Stimulated activated CD4-positive, alpha-beta T cell treated with anti-CD3 and anti-CD28 coated beads, TNF-alpha, amount 100 ng/mL, for 24 hours (primary cell): ENCODE data around the gene MCU.
"Not testable (repeated sequence)": the region's sequence is repeated elsewhere in the genome, so short reads cannot be mapped to it uniquely, and the experiment has no call there.

Source experiments
- DNase-seq, 3 experiments: peaks; one replicate each; pipeline ENCODE4 v3.0.0-alpha.2; 2020; ENCODE audit warnings: low read depth in 3 of 3

Gene MCU, protein sequence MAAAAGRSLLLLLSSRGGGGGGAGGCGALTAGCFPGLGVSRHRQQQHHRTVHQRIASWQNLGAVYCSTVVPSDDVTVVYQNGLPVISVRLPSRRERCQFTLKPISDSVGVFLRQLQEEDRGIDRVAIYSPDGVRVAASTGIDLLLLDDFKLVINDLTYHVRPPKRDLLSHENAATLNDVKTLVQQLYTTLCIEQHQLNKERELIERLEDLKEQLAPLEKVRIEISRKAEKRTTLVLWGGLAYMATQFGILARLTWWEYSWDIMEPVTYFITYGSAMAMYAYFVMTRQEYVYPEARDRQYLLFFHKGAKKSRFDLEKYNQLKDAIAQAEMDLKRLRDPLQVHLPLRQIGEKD

DNA sequence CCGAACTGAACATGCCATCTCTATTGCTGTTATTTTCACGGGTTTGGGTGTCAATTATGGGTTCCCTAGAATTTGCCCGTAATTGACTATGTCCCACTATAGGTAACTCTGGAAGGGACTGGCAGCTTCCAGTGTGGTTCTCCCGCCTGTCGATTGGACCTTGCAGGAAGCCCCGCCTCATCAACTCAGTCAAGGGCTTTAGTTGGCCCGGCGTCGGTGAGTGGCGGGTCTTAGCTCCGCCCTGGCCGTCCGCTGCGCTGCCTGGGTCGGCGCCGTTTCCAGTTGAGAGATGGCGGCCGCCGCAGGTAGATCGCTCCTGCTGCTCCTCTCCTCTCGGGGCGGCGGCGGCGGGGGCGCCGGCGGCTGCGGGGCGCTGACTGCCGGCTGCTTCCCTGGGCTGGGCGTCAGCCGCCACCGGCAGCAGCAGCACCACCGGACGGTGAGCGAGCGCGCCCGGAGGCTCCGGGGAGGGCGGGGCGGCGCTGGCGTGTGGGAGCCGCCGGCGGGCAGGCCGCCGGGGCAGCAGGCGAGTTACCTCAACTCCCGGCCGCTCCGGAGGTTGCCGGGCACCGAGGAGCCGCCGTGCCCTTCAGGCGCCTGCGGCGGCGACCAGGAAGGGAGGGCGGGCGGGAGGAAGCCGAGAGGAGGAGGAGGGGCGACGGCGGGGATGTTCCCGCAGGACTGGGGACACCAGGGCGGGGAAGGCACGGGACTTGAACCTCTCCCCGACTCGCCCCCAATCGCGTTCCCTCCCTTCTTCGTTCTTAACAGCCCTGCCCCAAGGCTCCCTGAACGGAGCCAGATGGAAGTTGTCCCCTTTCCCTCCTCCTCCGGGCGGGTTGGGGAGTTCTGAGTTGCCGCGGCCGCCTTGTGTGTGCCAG is at the start of gene MCU:
TSS of gene MCU (plus strand) at position 281 of the 881 bp plus-strand sequence. CDS start at position 290, 9 bp downstream.
- peak; percentile 86 to 91 (median 88) for DNase-seq

GRCh38 chr10:72642318-72642717 is 49.6 kb upstream of the MCU start:
- no peak for DNase-seq

DNA sequence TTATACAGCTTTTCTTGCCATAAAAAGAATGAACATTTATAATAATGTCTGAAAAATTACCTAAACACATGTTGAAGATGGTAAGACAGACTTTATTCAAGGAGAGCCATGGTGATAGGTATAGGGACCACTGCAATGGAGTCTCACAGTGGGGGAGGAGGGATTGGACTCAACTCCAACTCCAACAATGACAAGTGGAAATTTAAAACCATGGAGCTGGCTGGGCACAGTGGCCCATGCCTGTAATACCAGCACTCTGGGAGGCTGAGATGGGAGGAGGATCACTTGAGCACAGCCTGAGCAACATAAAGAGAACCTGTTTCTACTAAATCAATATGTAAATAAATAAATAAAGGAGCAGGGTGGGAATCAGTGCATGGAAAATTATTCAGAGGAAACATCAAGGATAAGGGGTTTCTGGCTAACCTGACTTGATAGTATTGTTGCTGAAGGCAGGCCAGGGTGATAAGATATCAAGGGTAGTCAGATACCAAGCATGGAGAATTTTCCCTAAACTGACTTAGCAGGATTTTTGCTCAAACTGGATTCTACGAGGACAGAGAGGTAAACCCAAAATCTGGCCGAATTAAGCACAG is 46.6 kb upstream of the MCU start:
- DNase-seq = no peak

GRCh38 chr10:72646971-72647370 is 45.0 kb upstream of the MCU start:
- DNase-seq = not testable (repeated sequence)

- DNase-seq = no peak
Measured at GRCh38 chr10:72648301-72648700, 43.6 kb upstream of the MCU start.

DNA sequence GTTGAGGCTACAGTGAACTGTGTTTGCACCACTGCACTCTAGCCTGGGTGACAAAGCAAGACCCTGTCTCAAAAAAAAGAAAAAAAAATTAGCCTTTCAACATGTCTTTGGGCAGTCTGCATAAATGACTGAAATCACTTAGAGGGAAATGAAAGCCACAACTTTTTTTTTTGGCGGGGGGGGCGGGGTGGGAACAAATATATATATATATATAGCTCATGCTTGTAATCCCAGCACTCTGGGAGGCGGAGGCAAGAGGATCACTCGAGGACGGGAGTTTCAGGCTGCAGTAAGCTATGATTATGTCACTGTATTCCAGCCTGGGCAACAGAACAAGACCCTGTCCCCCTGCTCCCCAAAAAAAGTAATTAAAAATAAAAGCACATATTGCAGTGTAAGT is 42.7 kb upstream of the MCU start:
- no peak for DNase-seq

- no peak for DNase-seq
Measured at GRCh38 chr10:72653383-72654096, 38.4 kb upstream of the MCU start.

- DNase-seq = no peak
Measured at GRCh38 chr10:72654720-72655119, 37.2 kb upstream of the MCU start.

GRCh38 chr10:72658696-72659400 is 33.1 kb upstream of the MCU start:
- DNase-seq = no peak

GRCh38 chr10:72659694-72660093 is 32.2 kb upstream of the MCU start:
- no peak for DNase-seq

DNA sequence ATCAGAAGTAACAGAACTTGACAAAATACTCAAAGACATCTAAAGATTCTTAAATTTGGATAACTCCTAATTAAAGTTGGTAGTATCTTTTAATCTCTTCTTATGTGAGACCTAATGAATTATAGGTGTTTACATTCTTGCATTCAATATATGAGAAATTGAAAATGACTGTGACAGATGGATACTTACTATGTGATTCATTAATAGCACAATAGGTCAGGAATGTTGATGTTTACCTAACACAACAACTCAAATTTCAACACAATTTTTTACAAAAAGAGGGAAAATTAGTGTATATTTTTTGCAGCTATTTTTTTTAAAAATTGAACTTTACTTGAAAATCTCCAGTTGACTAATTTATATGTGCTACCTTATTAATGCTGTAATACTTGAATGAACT is 31.7 kb upstream of the MCU start:
- DNase-seq = no peak

DNA sequence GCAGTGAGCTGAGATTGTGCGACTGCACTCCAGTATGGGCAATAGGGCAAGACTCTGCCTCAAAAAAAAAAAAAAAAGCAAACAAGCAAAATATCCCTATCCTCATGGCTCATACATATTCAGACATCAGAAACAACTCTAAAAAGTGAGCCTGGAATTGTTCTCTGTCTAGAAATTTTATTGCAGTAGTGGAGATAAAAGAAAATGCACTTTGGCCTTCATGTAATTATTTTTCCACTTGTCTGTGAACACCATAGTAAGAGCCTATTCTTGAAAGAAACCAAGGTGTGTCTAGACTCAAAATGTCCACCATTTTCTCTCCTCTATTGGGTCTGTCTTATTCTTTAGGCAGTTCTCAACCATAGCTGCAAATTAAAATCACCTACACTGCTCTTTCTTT is 30.5 kb upstream of the MCU start:
- no peak for DNase-seq

DNA sequence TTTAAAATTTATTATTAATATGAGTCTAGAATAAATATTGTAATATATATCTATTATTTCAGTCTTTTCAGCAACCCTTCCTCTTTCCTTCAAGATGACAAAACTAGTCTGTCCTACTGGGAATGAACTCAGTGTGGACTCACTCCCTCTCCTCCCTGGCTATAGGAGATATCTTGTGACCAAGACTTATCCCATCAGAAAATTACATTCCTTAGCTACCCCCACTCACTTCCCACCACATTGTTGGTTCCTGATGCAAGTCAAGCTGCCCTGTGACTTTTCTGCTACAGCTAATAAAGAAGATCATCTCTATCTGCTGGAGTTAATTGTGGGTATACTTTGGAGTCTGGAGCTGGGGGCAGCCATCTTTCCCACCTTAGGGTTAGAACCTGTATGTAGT is 28.0 kb upstream of the MCU start:
- no peak for DNase-seq

- no peak for DNase-seq
Measured at GRCh38 chr10:72665925-72666324, 26.0 kb upstream of the MCU start.

DNA sequence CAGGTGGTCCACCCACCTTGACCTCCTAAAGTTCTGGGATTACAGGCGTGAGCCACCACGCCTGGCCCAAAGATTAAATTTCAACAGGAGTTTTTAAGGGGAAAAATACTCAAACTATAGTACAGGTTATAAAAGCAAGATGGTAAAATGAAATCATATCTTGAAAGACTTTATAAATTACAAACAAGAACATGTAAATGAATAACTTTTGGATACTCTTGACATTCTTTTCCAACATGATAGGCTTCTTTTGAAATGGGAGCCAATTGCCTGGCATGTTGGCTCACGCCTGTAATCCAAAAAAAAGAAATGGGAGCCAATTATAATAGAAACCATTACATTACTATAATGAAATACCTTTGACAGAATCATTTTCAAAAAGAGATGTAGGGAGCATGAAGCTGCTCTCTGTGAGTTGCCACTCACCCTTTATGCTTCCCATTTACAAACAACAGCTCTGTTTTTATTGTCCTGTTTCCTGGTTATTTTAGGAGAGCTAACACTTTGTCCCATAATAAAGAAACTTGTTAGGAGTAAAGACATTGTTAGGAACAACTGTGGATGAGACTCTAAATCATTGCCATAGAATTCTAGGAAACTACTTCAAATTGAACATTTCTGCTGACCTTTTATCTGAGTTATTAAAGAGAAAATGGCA is 24.6 kb upstream of the MCU start:
- no peak for DNase-seq

DNA sequence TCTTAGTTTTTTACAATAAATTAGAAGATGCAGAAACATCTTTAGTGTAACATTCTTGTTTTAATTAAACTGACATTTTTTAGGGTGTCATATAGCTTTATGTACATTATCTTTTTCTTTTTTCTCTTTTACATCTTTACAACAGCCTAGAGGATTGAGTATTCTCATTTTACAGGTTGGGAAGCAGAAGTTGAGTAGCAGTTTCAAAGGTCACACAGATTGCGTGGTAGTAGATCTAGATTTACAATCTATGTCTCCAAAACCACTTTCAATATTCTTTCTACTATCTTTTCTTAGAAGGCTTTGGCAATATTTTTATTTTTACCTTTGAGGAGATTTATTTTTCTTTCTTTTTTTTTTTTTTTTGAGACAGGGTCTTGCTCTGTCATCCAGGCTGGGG is 18.7 kb upstream of the MCU start:
- no peak for DNase-seq

DNA sequence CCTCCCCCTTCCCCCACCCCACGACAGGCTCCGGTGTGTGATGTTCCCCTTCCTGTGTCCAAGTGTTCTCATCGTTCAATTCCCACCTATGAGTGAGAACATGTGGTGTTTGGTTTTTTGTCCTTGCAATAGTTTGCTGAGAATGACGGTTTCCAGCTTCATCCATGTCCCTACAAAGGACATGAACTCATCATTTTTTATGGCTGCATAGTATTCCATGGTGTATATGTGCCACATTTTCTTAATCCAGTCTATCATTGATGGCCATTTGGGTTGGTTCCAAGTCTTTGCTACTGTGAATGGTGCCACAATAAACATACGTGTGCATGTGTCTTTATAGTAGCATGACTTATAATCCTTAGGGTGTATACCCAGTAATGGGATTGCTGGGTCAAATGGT is 17.8 kb upstream of the MCU start:
- DNase-seq = not testable (repeated sequence)

DNA sequence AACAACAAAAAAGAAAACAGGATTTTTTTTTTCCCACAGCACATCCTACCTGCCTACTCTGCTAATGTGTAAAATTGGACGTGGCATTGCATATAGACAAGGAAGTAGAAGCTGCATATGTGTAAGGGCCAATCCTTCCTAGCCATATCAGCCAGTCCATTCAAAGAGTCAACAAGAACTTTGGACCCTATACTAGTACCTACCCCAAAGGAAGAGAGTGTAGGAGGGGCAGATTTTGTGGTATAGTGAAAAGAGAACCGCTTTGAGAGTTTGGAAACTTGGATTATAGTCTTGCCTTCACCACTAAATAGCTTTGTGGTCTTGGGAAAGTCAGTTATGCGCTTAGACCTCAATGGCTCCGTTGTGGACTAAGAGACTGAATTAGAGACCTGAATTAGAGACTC is 12.1 kb upstream of the MCU start:
- DNase-seq = no peak

GRCh38 chr10:72682638-72683037 is 9.3 kb upstream of the MCU start:
- DNase-seq = no peak

GRCh38 chr10:72685264-72685921 is 6.5 kb upstream of the MCU start:
- DNase-seq = no peak
